Stimulated activated CD4-positive, alpha-beta T cell treated with anti-CD3 and anti-CD28 coated beads, Interleukin-12 subunit alpha, Interleukin-12 subunit beta, amount 100 ng/mL, for 4 hours (primary cell): ENCODE measurements around the gene TENT4B.
"Not testable (repeated sequence)": the region's sequence is repeated elsewhere in the genome, so short reads cannot be mapped to it uniquely, and the experiment has no call there.

Experiments used
- DNase-seq: peaks from one replicate; pipeline ENCODE4 v3.0.0-alpha.2; 2020

The TENT4B gene

DNA sequence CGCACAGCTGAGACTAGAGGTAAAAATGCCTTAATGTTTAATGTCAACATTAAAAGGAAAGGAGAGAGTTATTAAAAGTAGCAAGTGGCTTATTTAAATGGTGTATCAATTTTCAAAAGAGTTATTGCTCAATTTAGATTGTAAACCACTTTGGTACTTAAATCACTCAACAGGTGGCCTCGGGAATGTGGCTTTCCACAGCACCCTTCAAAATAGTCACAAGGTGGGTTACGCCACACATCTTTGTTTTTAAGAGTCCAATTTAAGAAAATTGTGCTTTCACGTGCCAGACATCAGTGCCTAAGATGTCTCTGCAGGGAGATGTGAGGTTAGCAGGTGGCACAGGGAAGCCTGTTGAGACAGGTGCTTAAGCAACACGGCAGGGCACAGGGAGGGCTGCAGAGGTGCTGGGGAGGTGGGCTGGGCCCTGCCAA is 85.8 kb downstream of the TENT4B start:
- no peak for DNase-seq

DNA sequence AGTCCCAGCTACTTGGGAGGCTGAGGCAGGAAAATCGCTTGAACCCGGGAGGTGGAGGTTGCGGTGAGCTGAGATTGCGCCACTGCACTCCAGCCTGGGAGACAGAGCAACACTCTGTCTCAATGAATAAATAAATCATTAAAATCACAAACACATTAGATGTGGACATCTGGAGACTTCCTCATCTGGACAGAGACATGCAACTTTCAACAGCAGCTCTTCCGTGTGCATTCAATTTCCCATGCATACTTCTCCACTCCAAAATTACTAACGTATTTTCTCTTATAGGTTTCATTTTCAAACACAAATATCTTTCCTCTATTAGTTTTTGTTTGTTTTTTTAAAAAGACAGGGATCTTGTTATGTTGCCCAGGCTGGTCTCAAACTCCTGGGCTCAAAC is 89.9 kb downstream of the TENT4B start:
- not testable (repeated sequence) for DNase-seq

- DNase-seq, result no peak
Observed at GRCh38 chr16:50244140-50244503, 91.0 kb downstream of the TENT4B start.

- DNase-seq, result no peak
Observed at GRCh38 chr16:50244504-50245416, 91.7 kb downstream of the TENT4B start.

- peak; percentile 56 for DNase-seq
Observed at GRCh38 chr16:50245417-50246298, 92.6 kb downstream of the TENT4B start.

GRCh38 chr16:50246299-50247122 is 93.4 kb downstream of the TENT4B start:
- no peak for DNase-seq

DNA sequence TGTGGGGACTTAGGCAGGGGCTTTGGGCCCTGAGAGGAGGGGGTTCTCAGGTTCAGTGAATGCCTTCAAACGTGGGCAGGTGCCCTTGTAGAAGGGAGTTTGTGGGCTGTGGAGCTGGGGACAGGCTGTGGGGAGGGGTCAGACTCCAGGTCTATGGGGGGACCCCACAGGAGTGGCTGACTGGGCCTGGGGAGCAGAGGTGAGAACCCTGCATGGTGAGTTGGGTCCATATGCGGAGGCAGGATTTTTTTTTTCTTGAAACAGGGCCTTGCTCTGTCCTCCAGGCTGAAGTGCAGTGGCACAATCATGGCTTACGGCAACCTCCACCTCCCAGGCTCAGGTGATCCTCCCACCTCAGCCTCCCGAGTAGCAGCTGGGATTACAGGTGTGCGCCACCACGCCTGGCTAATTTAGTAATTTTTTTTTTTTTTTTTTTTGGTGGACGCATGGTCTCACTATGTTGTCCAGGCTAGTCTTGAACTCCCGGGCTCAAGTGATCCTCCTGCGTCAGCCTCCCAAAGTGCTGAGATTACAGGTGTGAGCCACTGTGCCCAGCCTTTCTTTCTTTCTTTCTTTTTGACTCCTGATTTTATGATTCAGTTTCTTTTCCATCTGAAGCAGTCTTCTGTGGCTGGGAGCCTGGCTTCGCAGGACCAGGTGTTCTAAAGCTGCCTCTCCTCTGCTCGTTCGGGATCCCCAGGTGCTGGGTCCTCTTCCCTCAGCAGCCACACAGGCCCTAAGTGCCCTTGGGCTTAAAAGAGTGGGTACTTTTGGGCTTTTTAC is 94.2 kb downstream of the TENT4B start:
- DNase-seq, result no peak

- no peak for DNase-seq
Observed at GRCh38 chr16:50247906-50248608, 95.0 kb downstream of the TENT4B start.

DNA sequence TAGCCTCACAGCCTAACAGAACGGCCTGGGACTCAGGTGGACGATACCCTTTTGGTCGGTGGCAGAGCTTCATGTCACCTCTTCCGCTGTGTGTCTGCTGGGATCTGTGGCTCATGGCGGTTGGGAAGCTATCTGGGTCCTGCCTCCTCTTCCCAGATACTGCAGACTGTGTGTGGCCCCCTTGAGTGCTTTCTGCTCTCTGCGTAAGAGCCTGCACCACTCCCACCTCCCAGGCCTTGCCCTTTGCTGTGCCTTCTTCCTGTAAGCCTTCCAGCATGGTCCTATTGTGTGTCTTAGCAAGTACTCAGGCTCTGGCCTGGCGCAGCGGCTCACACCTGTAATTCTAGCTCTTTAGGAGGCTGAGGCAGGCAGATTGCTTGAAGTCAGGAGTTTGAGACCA is 95.7 kb downstream of the TENT4B start:
- DNase-seq, result no peak

DNA sequence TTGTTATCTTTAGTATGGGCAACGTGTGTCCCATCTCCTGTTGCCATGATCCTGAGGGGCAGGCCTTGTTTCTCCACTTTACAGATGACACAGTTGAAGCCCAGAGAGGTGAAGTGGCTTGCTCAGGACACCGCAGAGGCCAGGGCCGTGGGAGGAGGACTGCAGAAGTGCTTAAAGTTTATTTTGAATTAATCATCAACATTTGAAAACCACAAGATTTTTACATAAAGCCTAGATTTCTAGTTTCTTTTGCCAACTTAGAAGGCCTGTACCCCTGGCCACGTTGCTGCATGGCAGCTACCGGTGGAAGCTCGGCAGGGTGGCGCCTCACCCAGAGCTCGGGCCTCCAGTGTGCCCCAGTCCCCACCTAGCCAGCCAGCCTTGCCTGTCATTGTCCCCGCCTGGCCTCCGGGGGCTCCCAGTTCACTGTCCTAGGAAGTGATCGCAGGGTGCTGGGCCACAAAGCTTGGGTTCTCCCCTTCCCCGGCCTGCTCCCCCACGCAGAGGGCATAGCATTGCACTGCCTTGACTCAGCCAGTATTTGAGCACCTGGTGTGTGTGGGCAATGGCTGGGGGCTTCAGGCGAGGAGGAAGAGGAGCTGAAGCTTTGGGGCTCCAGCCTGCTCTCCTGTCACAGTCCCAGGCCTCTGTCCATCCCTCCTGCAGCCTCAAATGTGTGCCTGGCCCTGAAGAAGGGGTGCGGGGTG is 98.4 kb downstream of the TENT4B start:
- DNase-seq, result no peak

GRCh38 chr16:50252082-50252611 is 99.0 kb downstream of the TENT4B start:
- no peak for DNase-seq

- DNase-seq, result no peak
Observed at GRCh38 chr16:50252874-50253513, 99.9 kb downstream of the TENT4B start.

DNA sequence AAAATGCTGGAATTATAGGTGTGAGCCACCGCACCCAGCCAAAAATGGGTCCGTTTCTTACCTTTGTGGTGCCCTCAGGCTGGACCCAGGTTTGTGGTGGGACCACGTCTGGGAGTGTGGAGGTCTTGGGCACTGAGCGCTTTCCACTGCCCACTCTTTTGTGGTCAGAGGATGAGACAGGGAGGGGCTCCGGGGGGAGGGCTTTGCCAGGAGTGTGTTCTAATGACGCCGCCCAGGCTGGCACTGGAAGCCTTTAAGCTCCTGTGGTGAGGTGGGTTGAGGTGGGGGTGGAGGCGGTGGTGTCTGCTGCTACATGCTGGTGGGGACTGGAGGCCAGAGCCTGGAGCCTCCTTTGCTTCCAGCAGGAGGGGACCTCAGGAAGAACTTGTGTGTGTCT is 100.4 kb downstream of the TENT4B start:
- DNase-seq, result no peak

GRCh38 chr16:50254072-50254471 is 101.0 kb downstream of the TENT4B start:
- DNase-seq, result no peak

- DNase-seq, result no peak
Observed at GRCh38 chr16:50255538-50255937, 102.4 kb downstream of the TENT4B start.

DNA sequence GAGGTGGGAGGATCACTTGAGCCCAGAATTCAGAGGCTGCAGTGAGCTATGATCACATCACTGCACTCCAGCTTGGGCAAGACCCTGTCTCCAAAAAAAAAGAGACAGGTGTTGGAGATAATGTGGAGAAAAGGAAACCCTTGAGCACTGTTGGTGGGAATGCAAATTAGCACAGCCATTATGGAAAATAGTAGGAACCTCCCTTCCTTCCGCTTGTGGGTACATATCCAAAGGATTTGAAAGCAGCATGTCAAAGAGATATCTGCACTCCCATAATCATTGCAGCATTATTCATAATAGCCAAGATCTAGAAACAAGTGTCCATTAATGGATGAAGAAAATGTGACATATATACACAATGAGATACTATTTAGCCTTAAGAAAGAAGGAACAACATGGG is 103.5 kb downstream of the TENT4B start:
- DNase-seq, result no peak

DNA sequence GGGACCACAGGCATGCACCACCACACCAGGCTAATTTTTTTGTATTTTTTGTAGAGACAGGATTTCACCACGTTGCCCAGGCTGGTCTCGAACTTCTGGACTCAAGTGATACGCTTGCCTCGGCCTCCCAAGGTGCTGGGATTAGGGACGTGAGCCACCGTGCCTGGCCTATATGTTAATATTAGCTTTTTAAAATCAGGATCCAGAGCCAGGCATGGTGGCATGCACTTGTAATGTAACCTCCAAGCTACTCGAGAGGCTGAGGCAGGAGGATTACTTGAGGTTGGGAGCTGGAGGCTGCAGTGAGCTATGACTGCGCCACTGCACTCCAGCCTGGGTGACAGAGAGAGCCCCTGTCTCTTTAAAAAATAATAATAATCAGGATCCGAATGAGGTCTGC is 104.8 kb downstream of the TENT4B start:
- DNase-seq, result no peak

DNA sequence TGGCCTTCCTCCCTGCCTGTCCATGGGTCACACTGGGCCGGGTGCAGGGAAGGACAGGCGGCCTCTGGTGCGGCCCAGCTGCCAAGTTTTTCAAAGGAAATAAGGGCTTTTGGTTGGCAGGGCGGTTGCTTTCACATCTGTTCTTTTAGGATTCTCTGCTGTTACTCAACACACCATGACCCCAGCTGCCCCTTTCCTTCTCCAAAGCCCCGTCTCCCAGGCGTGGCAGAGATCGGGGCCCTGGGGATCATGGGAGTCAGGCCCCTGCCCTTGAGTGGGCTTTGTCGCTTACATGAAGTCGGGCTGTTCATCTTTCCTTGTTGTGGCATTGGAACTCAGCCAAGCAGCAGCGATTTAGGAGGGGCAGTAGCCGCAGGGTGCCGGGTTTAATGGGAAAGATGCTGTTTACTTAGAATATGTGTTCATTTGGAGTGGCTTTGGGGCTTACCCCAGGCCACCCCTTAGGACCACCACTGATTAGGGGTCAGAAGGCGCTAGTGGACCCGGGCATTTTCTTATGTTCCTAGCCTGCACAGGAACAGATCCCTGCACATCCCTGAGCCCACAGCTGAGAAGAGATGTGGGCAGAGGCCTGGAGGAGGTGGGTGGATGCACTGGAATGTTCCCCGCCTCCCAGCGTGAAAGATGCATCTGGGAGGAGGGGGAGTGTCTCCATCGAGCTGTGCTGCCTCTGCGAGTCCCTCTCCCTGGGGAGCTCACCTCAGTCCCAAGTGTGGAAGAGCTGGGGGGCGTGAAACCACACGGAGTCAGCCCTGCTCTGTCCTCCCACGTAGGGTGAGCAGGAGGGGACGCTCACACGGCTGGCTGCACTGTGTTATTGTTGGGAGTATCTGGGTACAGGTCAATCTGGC is 106.5 kb downstream of the TENT4B start:
- DNase-seq, result no peak
